Sigmoid colon (tissue), 7 donors: ENCODE data around the gene SLC34A2. TPM values are rescaled to one million over a fixed set of nuclear protein-coding genes. Genes with fewer than 3 reads are reported as not detected.

Source experiments
- DNase-seq: peaks from one replicate; pipeline ENCODE4 v3.0.0-alpha.2; 2019
- H3K27ac ChIP-seq, 4 donors: fragments of 200-600 bp; sonication (generic); one replicate each; pipeline ENCODE4 v1.5.1; 2016 to 2019; ENCODE audit warnings: mild to moderate bottlenecking in 1 of 4
- H3K27me3 ChIP-seq, 3 donors: fragments of 200-600 bp; sonication (generic); one replicate each; pipeline ENCODE4 v1.5.1; 2019; ENCODE audit warnings: mild to moderate bottlenecking in 1 of 3
- H3K36me3 ChIP-seq, 4 donors: fragments of 200-600 bp; sonication (generic); one replicate each; pipeline ENCODE4 v1.5.1; 2016 to 2019
- H3K4me1 ChIP-seq, 4 donors: fragments of 200-600 bp; sonication (generic); one replicate each; pipeline ENCODE4 v1.5.1; 2017 to 2019
- H3K4me3 ChIP-seq, 4 donors: fragments of 200-600 bp; sonication (generic); one replicate each; pipeline ENCODE4 v1.5.1; 2017 to 2019; ENCODE audit warnings: mild to moderate bottlenecking in 2 of 4, moderate library complexity in 1 of 4
- H3K9me3 ChIP-seq, 4 donors: fragments of 200-600 bp in 3 of 4; sonication (generic) in 3 of 4; one replicate each; pipeline versions ENCODE4 v1.5.1 to v1.6.1; 2013 to 2019
- EP300 ChIP-seq, 4 donors: sonication (generic); formaldehyde crosslinking; IDR thresholded peaks; one replicate each; pipeline ENCODE4 v1.6.1; 2017; ENCODE audit warnings: antibody characterized with exemption in 4 of 4
- POLR2A ChIP-seq, 2 donors: fragments of 450-650 bp; IDR thresholded peaks; one replicate each; pipeline ENCODE4 v1.6.1; 2016; ENCODE audit warnings: antibody characterized with exemption in 2 of 2, mild to moderate bottlenecking in 2 of 2, moderate library complexity in 2 of 2
- POLR2AphosphoS5 ChIP-seq, 4 donors: sonication (generic); formaldehyde crosslinking; IDR thresholded peaks; one replicate each; pipeline ENCODE4 v1.6.1; 2017; ENCODE audit warnings: antibody characterized with exemption in 4 of 4
- WGBS, 2 donors: extraction: QIAGEN DNeasy Blood & Tissue Kit; methylation state at CpG; one replicate each; pipeline ENCODE4 v1.1.7; 2013; 5-methylcytosine and 5-hydroxymethylcytosine counted together
- intact Hi-C: fragments of 100-400 bp; cut with DNase I; formaldehyde crosslinking; loops from one replicate; pipeline ENCODE4 v1.15.1; 2023
- polyA plus RNA-seq, 3 donors: library from polyadenylated mRNA; stranded (reverse); fragments of 200-250 nt; gene quantifications; one replicate each; pipeline ENCODE4 v1.2.3, GENCODE V29; 2013
- total RNA-seq, 4 donors: library from RNA; depleted of rRNA; stranded (reverse); fragments of >200 nt; gene quantifications; one replicate each; pipeline ENCODE4 v1.1.0, GENCODE V29; 2016
- TF ChIP-seq, protein P1 (sequence below), 4 experiments: fragments of 450-650 bp in 3 of 4; fragments of 200-600 bp in 1 of 4; IDR thresholded peaks; one replicate each; pipeline ENCODE4 v1.5.1; 2016 to 2019; ENCODE audit warnings: antibody characterized with exemption in 4 of 4, mild to moderate bottlenecking in 3 of 4, moderate library complexity in 2 of 4
- donor health status: healthy with polysubstance abuse.
- donor health status: Bipolar disorder and iron deficiency.
- donor health status: healthy.

SLC34A2 gene
- total and polyA plus RNA-seq, 7 donors, result 0.03 to 0.60 TPM; not detected in 5

DNA sequence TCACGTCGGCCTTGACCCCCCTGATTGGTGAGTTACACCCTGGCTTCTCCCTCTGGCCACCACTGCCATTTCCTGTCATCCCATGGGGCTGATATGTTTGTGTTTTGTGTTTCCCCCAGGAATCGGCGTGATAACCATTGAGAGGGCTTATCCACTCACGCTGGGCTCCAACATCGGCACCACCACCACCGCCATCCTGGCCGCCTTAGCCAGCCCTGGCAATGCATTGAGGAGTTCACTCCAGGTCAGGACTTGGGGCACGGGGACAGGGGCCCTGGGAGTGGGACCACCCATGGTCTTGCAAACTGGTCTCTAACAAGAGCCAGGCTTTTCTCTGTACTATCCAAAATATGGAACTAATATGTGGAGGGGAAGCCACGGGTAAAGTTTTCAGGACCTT lies 18.7 kb downstream of the SLC34A2 start:
- DNase-seq, result no peak
- Histone ChIP-seq H3K9me3 (no peaks in the 10 kb centered on the region), H3K4me3 (no peak overlapping the region), H3K27me3 (no peaks in the 10 kb centered on the region), H3K36me3 (no peaks in the 10 kb centered on the region), H3K4me1 (no peaks in the 10 kb centered on the region), H3K27ac (no peak overlapping the region)
- TF ChIP-seq EP300 (IDR thresholded peaks at IDR 0.05) (no peak), POLR2A (IDR thresholded peaks at IDR 0.05) (no peak), POLR2AphosphoS5 (IDR thresholded peaks at IDR 0.05) (no peak)
- TF ChIP-seq, protein P1, sequence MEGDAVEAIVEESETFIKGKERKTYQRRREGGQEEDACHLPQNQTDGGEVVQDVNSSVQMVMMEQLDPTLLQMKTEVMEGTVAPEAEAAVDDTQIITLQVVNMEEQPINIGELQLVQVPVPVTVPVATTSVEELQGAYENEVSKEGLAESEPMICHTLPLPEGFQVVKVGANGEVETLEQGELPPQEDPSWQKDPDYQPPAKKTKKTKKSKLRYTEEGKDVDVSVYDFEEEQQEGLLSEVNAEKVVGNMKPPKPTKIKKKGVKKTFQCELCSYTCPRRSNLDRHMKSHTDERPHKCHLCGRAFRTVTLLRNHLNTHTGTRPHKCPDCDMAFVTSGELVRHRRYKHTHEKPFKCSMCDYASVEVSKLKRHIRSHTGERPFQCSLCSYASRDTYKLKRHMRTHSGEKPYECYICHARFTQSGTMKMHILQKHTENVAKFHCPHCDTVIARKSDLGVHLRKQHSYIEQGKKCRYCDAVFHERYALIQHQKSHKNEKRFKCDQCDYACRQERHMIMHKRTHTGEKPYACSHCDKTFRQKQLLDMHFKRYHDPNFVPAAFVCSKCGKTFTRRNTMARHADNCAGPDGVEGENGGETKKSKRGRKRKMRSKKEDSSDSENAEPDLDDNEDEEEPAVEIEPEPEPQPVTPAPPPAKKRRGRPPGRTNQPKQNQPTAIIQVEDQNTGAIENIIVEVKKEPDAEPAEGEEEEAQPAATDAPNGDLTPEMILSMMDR (IDR thresholded peaks at IDR 0.05), result no peak
- 94 to 97% methylated on average over 10 of the region's 10 CpGs for WGBS, 2 donors
- intact Hi-C loops, result no loop called here

DNA sequence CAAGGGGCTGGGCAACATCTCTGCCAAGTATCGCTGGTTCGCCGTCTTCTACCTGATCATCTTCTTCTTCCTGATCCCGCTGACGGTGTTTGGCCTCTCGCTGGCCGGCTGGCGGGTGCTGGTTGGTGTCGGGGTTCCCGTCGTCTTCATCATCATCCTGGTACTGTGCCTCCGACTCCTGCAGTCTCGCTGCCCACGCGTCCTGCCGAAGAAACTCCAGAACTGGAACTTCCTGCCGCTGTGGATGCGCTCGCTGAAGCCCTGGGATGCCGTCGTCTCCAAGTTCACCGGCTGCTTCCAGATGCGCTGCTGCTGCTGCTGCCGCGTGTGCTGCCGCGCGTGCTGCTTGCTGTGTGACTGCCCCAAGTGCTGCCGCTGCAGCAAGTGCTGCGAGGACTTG lies 20.6 kb downstream of the SLC34A2 start:
- Histone ChIP-seq H3K27ac (no peak overlapping the region), H3K36me3 (no peaks in the 10 kb centered on the region), H3K27me3 (no peaks in the 10 kb centered on the region), H3K4me3 (no peak overlapping the region), H3K4me1 (no peaks in the 10 kb centered on the region), H3K9me3 (no peaks in the 10 kb centered on the region)
- 96 to 97% methylated on average over 30 of the region's 30 CpGs for WGBS, 2 donors
- no peak for DNase-seq
- intact Hi-C loops, result no loop called here
- TF ChIP-seq EP300 (IDR thresholded peaks at IDR 0.05), result no peak

DNA sequence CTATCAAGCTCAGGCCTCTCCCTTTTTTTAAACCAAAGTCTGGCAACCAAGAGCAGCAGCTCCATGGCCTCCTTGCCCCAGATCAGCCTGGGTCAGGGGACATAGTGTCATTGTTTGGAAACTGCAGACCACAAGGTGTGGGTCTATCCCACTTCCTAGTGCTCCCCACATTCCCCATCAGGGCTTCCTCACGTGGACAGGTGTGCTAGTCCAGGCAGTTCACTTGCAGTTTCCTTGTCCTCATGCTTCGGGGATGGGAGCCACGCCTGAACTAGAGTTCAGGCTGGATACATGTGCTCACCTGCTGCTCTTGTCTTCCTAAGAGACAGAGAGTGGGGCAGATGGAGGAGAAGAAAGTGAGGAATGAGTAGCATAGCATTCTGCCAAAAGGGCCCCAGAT lies 21.5 kb downstream of the SLC34A2 start:
- DNase-seq, result no peak
- Histone ChIP-seq H3K4me3 (no peak overlapping the region), H3K36me3 (no peaks in the 10 kb centered on the region), H3K9me3 (no peaks in the 10 kb centered on the region), H3K27me3 (no peaks in the 10 kb centered on the region), H3K4me1 (no peaks in the 10 kb centered on the region), H3K27ac (no peak overlapping the region)
- intact Hi-C loops, result no loop called here
- WGBS, 2 donors, result 23 to 69% methylated on average over 3 of the region's 3 CpGs
- TF ChIP-seq POLR2A (IDR thresholded peaks at IDR 0.05) (no peak), EP300 (IDR thresholded peaks at IDR 0.05) (no peak), POLR2AphosphoS5 (IDR thresholded peaks at IDR 0.05) (no peak)

DNA sequence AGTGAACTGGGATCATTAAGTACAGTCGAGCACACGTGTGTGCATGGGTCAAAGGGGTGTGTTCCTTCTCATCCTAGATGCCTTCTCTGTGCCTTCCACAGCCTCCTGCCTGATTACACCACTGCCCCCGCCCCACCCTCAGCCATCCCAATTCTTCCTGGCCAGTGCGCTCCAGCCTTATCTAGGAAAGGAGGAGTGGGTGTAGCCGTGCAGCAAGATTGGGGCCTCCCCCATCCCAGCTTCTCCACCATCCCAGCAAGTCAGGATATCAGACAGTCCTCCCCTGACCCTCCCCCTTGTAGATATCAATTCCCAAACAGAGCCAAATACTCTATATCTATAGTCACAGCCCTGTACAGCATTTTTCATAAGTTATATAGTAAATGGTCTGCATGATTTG lies 22.3 kb downstream of the SLC34A2 start:
- TF ChIP-seq, protein P1 (IDR thresholded peaks at IDR 0.05), result no peak
- TF ChIP-seq POLR2A (IDR thresholded peaks at IDR 0.05), result no peak
- no peak for TF ChIP-seq EP300 (IDR thresholded peaks at IDR 0.05)
- TF ChIP-seq POLR2AphosphoS5 (IDR thresholded peaks at IDR 0.05), result no peak
- WGBS, 2 donors, result 92% methylated on average over 5 of the region's 5 CpGs
- Histone ChIP-seq H3K36me3 (no peaks in the 10 kb centered on the region), H3K4me3 (no peak overlapping the region), H3K9me3 (no peaks in the 10 kb centered on the region), H3K4me1 (no peaks in the 10 kb centered on the region), H3K27me3 (no peaks in the 10 kb centered on the region), H3K27ac (no peak overlapping the region)
- no peak for DNase-seq
- intact Hi-C loops, result no loop called here

DNA sequence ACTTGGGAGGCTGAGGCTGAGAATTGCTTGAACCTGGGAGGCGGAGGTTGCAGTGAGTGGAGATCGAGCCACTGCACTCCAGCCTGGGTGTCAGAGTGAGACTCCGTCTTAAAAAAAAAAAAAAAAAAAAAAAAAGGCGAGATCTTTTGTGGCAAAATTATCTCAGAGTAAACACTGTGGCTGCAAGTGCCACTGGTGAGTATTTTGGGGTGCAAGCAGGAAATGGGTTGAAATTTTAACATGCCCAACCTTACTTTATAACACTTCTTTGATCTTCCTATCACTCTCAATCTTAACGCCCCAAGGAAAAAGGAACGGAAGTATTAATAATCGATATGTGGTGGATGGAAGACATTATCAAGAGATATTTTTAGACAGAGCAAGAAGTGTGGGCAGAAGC lies 32.1 kb downstream of the SLC34A2 start:
- Histone ChIP-seq H3K36me3 (no peaks in the 10 kb centered on the region), H3K4me1 (no peaks in the 10 kb centered on the region), H3K27me3 (no peaks in the 10 kb centered on the region), H3K4me3 (no peak overlapping the region), H3K27ac (no peak overlapping the region), H3K9me3 (peaks cover 0 to 6% (median 3%) of the 10 kb centered on the region in 4 donors)
- no peak for DNase-seq
- intact Hi-C loops, result no loop called here
- 94 to 96% methylated on average over 7 of the region's 7 CpGs for WGBS, 2 donors
- TF ChIP-seq POLR2A (IDR thresholded peaks at IDR 0.05), result no peak
- TF ChIP-seq, protein P1 (IDR thresholded peaks at IDR 0.05), result no peak

DNA sequence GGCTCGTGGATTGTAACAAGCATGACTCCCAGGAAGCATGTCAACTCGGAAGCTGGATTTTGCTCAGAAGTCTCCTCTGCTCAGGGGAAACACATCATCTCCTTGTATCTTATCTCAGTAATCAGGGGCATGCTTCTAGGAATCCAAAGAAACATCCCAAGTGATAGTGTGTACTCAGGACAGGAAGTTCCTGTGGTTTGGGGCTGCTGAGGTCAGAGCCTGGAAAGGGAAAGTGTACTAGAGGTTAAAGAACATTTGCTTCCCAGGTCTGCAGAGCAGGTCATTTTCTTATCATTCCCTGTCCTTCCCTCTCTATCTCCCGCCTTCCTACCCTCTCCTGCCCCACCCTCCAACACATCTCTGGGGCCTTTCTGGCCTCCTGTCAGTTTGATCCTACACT lies 38.8 kb downstream of the SLC34A2 start:
- no peak overlapping the region for H3K4me3 ChIP-seq
- no peak for DNase-seq
- TF ChIP-seq EP300 (IDR thresholded peaks at IDR 0.05) (no peak), POLR2AphosphoS5 (IDR thresholded peaks at IDR 0.05) (no peak), POLR2A (IDR thresholded peaks at IDR 0.05) (no peak)
- TF ChIP-seq, protein P1 (IDR thresholded peaks at IDR 0.05), result no peak
- no peaks in the 10 kb centered on the region for H3K36me3 ChIP-seq
- no peaks in the 10 kb centered on the region for H3K27me3 ChIP-seq
- H3K4me1 ChIP-seq, result no peaks in the 10 kb centered on the region
- intact Hi-C loops, result no loop called here
- no peak overlapping the region for H3K27ac ChIP-seq
- 56 to 59% methylated on average over 3 of the region's 3 CpGs for WGBS, 2 donors
- H3K9me3 ChIP-seq, result peaks cover 0 to 6% (median 3%) of the 10 kb centered on the region in 4 donors
